Heart left ventricle (tissue), 13 donors: ENCODE data around the gene POLR2J.

Experiments
- CTCF ChIP-seq, 12 donors: fragments of 200-600 bp; sonication (generic) in 4 of 12; IDR thresholded peaks; one replicate each; pipeline versions ENCODE4 v1.5.0 to v1.8.0; 2018 to 2022; ENCODE audit warnings: antibody characterized with exemption in 12 of 12, mild to moderate bottlenecking in 5 of 12
- POLR2A ChIP-seq, 2 donors: fragments of 450-650 bp; IDR thresholded peaks; one replicate each; pipeline ENCODE4 v1.6.1; 2017; ENCODE audit warnings: antibody characterized with exemption in 2 of 2, mild to moderate bottlenecking in 2 of 2, moderate library complexity in 2 of 2
- donor health status: ischemic (EF 13 %, LVEDD 7.1; RV severe dilation, severe dysfunction).
- donor health status: DM: no; HTN: yes; CAD: no.
- donor health status: DM: no; HTN: no; CAD: no.
- donor health status: ischemic (EF 25% LVEDD 6.9; RV normal size, moderate dysfunction).
- donor health status: ischemic (EF 25% LVEDD 5.7; RV mildly dilated, moderate dysfunction).
- donor health status: ischemic (EF 35%, LVEDD 5.7; RV mildly dilated, moderate dysfunction).
- donor health status: nonischemic (EF 11% LVEDD 7.7; RV severe dilation, severe dysfunction).
- donor health status: DM: yes; HTN: yes; CAD: no.
- donor health status: PGD.
- donor health status: ischemic (EF 29% LVEDD 5.4; RV normal size, mild dysfunction).
- donor health status: nonischemic (EF 23%, LVEDD 6.1; RV moderate dilation, normal function).

GRCh38 chr7:102429141-102429899 is 49.4 kb downstream of the POLR2J start:
- TF ChIP-seq CTCF (IDR thresholded peaks at IDR 0.05): no peak
- TF ChIP-seq POLR2A (IDR thresholded peaks at IDR 0.05): no peak
